ENCODE data around the gene TRAIP.
"Not testable (repeated sequence)": the region's sequence is repeated elsewhere in the genome, so short reads cannot be mapped to it uniquely, and the experiment has no call there.

TRAIP gene

GRCh38 chr3:49856181-49857005 lies at the start of gene TRAIP:
Gene TRAIP, minus strand, starts transcription at chr3:49856564. Its CDS starts 111 bp downstream, at chr3:49856453.
- DNase-seq, result peak; percentile 82

- DNase-seq, result not testable (repeated sequence)
Measured at GRCh38 chr3:49904448-49904847, 48.1 kb upstream of the TRAIP start.

- DNase-seq, result no peak
Measured at GRCh38 chr3:49903451-49904424, 47.4 kb upstream of the TRAIP start, which contains the start of gene MST1R. Gene MST1R, minus strand, starts transcription at chr3:49903873. Its CDS starts 264 bp downstream, at chr3:49903609.

- no peak for DNase-seq
Measured at GRCh38 chr3:49902511-49903345, 46.4 kb upstream of the TRAIP start.

GRCh38 chr3:49901366-49902339 lies 45.3 kb upstream of the TRAIP start:
- DNase-seq, result no peak

GRCh38 chr3:49900491-49901153 lies 44.3 kb upstream of the TRAIP start:
- no peak for DNase-seq

GRCh38 chr3:49899815-49900214 lies 43.5 kb upstream of the TRAIP start:
- no peak for DNase-seq

GRCh38 chr3:49898991-49899390 lies 42.6 kb upstream of the TRAIP start:
- no peak for DNase-seq

- no peak for DNase-seq
Measured at GRCh38 chr3:49896345-49896744, 40.0 kb upstream of the TRAIP start.

- no peak for DNase-seq
Measured at GRCh38 chr3:49895791-49896190, 39.4 kb upstream of the TRAIP start.

GRCh38 chr3:49889296-49889695 lies 32.9 kb upstream of the TRAIP start:
- no peak for DNase-seq

GRCh38 chr3:49886922-49887265 lies 30.5 kb upstream of the TRAIP start:
- DNase-seq, result no peak

GRCh38 chr3:49883998-49884397 lies 27.6 kb upstream of the TRAIP start:
- DNase-seq, result no peak

- DNase-seq, result no peak
Measured at GRCh38 chr3:49882166-49882565, 25.8 kb upstream of the TRAIP start.

GRCh38 chr3:49880581-49881315 lies 24.4 kb upstream of the TRAIP start:
- DNase-seq, result peak; percentile 43

- no peak for DNase-seq
Measured at GRCh38 chr3:49879721-49880120, 23.4 kb upstream of the TRAIP start.

- no peak for DNase-seq
Measured at GRCh38 chr3:49878686-49879085, 22.3 kb upstream of the TRAIP start.

GRCh38 chr3:49877716-49878115 lies 21.4 kb upstream of the TRAIP start:
- peak; percentile 37 for DNase-seq

- DNase-seq, result no peak
Measured at GRCh38 chr3:49876567-49876966, 20.2 kb upstream of the TRAIP start.

- DNase-seq, result no peak
Measured at GRCh38 chr3:49873623-49874022, 17.3 kb upstream of the TRAIP start.
